ENCODE results near the gene TSSK6. TPM values are rescaled to one million over a fixed set of nuclear protein-coding genes. Genes with fewer than 3 reads are reported as not detected.

TSSK6 gene
- total RNA-seq, 4 donors from 2014 or later: 0.33 to 3.7 (median 1.5) TPM

DNA sequence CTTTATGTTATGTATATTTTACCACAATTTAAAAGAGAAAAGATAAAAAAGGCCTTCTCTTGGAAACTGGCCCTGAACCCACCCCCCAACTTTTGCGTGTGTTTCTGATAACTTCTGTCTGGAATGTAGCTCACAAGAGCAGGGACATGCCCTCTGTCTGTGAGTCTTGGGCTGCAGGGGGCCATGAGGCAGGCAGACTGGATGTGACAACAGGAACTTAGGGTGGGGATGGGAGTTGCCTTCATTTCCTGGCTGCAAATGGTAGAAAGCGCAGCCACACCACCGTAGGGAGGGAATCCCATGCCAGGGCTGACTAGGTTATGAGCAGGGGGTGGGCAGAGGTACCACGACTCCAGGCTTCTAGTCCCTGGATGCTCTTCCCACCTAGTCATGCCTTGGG, 44.6 kb upstream of the TSSK6 start:
- no peak for DNase-seq (ENCODE audit: extremely low spot score)
- Histone ChIP-seq H3K4me1 (no peaks in the 10 kb centered on the region), H3K27ac (replicated peaks in 1 of 4) (no peak overlapping the region), H3K27me3 (peaks cover 0 to 2% (median 0%) of the 10 kb centered on the region in 4 donors), H3K9me3 (no peaks in the 10 kb centered on the region), H3K36me3 (no peaks in the 10 kb centered on the region), H3K4me3 (no peak overlapping the region)
- 57% methylated on average over 3 of the region's 4 CpGs for WGBS
- intact Hi-C loops (cut with DNase I): no loop called here
- TF ChIP-seq POLR2AphosphoS5 (IDR thresholded peaks at IDR 0.05): no peak
- no peak for TF ChIP-seq CTCF (IDR thresholded peaks at IDR 0.05)
- no peak for TF ChIP-seq EP300 (IDR thresholded peaks at IDR 0.05)
- TF ChIP-seq POLR2A (IDR thresholded peaks at IDR 0.05; ENCODE audit: low read depth): no peak

DNA sequence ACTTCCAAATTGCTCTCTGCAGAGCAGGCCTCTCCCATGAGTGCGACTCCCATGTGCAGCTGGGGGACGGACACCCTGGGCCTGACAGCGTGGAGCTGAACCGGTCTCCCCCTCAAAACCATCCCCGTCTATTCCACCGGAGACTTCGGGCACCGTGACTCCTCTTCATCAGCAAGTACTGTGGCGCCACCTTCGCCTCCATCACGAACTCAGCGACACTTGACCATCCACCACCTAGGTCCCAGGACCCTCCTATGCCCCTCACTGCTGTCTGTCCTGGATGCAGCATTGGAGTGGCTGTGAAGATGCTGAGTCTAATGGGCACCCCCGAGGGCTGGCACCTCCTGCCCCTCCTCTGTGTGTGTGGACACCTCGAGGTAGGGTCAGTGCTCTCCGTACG, 43.3 kb upstream of the TSSK6 start:
- WGBS: 94% methylated on average over 12 of the region's 16 CpGs
- H3K27ac ChIP-seq (replicated peaks in 1 of 4): no peak overlapping the region
- no peaks in the 10 kb centered on the region for H3K9me3 ChIP-seq
- TF ChIP-seq POLR2A (IDR thresholded peaks at IDR 0.05; ENCODE audit: low read depth): no peak
- TF ChIP-seq POLR2AphosphoS5 (IDR thresholded peaks at IDR 0.05): no peak
- TF ChIP-seq EP300 (IDR thresholded peaks at IDR 0.05): no peak
- TF ChIP-seq CTCF (IDR thresholded peaks at IDR 0.05): no peak
- no peak for DNase-seq (ENCODE audit: extremely low spot score)
- intact Hi-C loops (cut with DNase I): no loop called here
- no peak overlapping the region for H3K4me3 ChIP-seq
- H3K27me3 ChIP-seq: peaks cover 0 to 15% (median 0%) of the 10 kb centered on the region in 4 donors
- peaks cover 0 to 3% (median 0%) of the 10 kb centered on the region in 4 donors for H3K4me1 ChIP-seq
- H3K36me3 ChIP-seq: no peaks in the 10 kb centered on the region

- 82% methylated on average over 12 of the region's 15 CpGs for WGBS
- no peaks in the 10 kb centered on the region for H3K36me3 ChIP-seq
- no peak overlapping the region for H3K27ac ChIP-seq (replicated peaks in 1 of 4)
- intact Hi-C loops (cut with DNase I): no loop called here
- no peaks in the 10 kb centered on the region for H3K9me3 ChIP-seq
- H3K27me3 ChIP-seq: peaks cover 0 to 16% (median 0%) of the 10 kb centered on the region in 4 donors
- no peak overlapping the region for H3K4me3 ChIP-seq
- H3K4me1 ChIP-seq: peaks cover 0 to 3% (median 0%) of the 10 kb centered on the region in 4 donors
- DNase-seq (ENCODE audit: extremely low spot score): no peak
- TF ChIP-seq POLR2AphosphoS5 (IDR thresholded peaks at IDR 0.05) (no peak), CTCF (IDR thresholded peaks at IDR 0.05) (no peak), EP300 (IDR thresholded peaks at IDR 0.05) (no peak), POLR2A (IDR thresholded peaks at IDR 0.05; ENCODE audit: low read depth) (no peak)
Observed at GRCh38 chr19:19558055-19558454, 42.7 kb upstream of the TSSK6 start.

GRCh38 chr19:19554074-19555023, 39.0 kb upstream of the TSSK6 start:
- Histone ChIP-seq H3K9me3 (no peaks in the 10 kb centered on the region), H3K27ac (replicated peaks in 1 of 4) (no peak overlapping the region), H3K36me3 (no peaks in the 10 kb centered on the region), H3K4me1 (peaks cover 0 to 3% (median 0%) of the 10 kb centered on the region in 4 donors), H3K4me3 (no peak overlapping the region), H3K27me3 (peaks cover 0 to 31% (median 0%) of the 10 kb centered on the region in 4 donors)
- WGBS: 64% methylated on average over 23 of the region's 34 CpGs
- intact Hi-C loops (cut with DNase I): no loop called here
- DNase-seq (ENCODE audit: extremely low spot score): no peak
- TF ChIP-seq EP300 (IDR thresholded peaks at IDR 0.05) (no peak), CTCF (IDR thresholded peaks at IDR 0.05) (peak; percentile 56 to 85 (median 59)), POLR2A (IDR thresholded peaks at IDR 0.05; ENCODE audit: low read depth) (no peak), POLR2AphosphoS5 (IDR thresholded peaks at IDR 0.05) (no peak)

Measured in esophagus muscularis mucosa (tissue), 4 donors.